ENCODE results near the gene TSC22D4.
A peak's percentile ranks its signal among the peaks of the same experiment; 100 is the strongest.
"Not testable (repeated sequence)": the region's sequence is repeated elsewhere in the genome, so short reads cannot be mapped to it uniquely, and the experiment has no call there.

The TSC22D4 gene

GRCh38 chr7:100478958-100479660 lies at the start of gene TSC22D4:
Gene TSC22D4 (minus strand): TSS chr7:100479214. CDS start chr7:100478038, 1,176 bp downstream.
- peak; percentile 87 for DNase-seq

- not testable (repeated sequence) for DNase-seq
Measured at GRCh38 chr7:100528108-100528866, 49.3 kb upstream of the TSC22D4 start.

GRCh38 chr7:100523192-100523591 lies 44.2 kb upstream of the TSC22D4 start:
- not testable (repeated sequence) for DNase-seq

- not testable (repeated sequence) for DNase-seq
Measured at GRCh38 chr7:100521909-100522593, 43.0 kb upstream of the TSC22D4 start.

GRCh38 chr7:100521076-100521475 lies 42.1 kb upstream of the TSC22D4 start:
- DNase-seq: no peak

GRCh38 chr7:100520138-100520537 lies 41.1 kb upstream of the TSC22D4 start:
- no peak for DNase-seq

- DNase-seq: no peak
Measured at GRCh38 chr7:100519580-100519979, 40.6 kb upstream of the TSC22D4 start.

- DNase-seq: no peak
Measured at GRCh38 chr7:100517305-100517704, 38.3 kb upstream of the TSC22D4 start.

- peak; percentile 25 for DNase-seq
Measured at GRCh38 chr7:100516135-100516812, 37.3 kb upstream of the TSC22D4 start.

- no peak for DNase-seq
Measured at GRCh38 chr7:100515072-100515532, 36.1 kb upstream of the TSC22D4 start.

- no peak for DNase-seq
Measured at GRCh38 chr7:100513212-100513810, 34.3 kb upstream of the TSC22D4 start.

GRCh38 chr7:100510437-100511239 lies 31.6 kb upstream of the TSC22D4 start:
- no peak for DNase-seq

- no peak for DNase-seq
Measured at GRCh38 chr7:100509231-100509630, 30.2 kb upstream of the TSC22D4 start.

GRCh38 chr7:100506356-100506923 lies 27.4 kb upstream of the TSC22D4 start:
- DNase-seq: no peak

- no peak for DNase-seq
Measured at GRCh38 chr7:100504887-100505611, 26.0 kb upstream of the TSC22D4 start.

GRCh38 chr7:100504031-100504430 lies 25.0 kb upstream of the TSC22D4 start:
- DNase-seq: not testable (repeated sequence)

- not testable (repeated sequence) for DNase-seq
Measured at GRCh38 chr7:100500743-100501142, 21.7 kb upstream of the TSC22D4 start.

- no peak for DNase-seq
Measured at GRCh38 chr7:100496509-100496908, 17.5 kb upstream of the TSC22D4 start.

- DNase-seq: peak; percentile 66
Measured at GRCh38 chr7:100493476-100494264, 14.7 kb upstream of the TSC22D4 start.

Data from stimulated activated CD4-positive, alpha-beta T cell treated with anti-CD3 and anti-CD28 coated beads, Interleukin-4, amount 100 ng/mL, for 24 hours (primary cell).